ENCODE results near the gene OBSCN.

The OBSCN gene

DNA sequence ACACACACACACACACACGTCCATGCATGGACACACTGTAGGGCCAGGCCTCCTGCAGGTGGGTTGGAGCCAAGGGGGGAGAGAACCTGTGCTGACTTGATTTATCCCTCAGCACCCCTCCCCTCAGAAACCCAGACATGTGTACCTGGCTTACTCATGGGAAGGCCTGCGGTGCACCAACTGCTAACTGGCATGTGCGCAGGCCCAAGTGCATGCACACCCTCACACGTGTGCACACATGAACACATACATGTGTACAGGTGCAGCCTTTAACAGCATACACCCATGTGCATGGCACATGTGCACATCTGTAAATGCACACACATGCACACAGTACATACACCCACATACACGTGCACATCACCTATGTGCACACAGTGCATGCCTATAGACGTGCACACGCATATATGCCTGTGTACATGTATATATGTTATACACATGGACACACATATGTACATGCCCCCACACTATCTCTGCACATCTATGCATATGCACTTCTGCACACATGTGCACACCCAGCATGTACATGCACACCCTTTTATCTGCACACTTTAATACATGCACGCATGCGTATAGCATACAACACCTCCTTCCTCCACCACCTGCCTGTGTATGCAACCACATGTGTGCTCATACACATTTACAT lies 131.3 kb downstream of the OBSCN start:
- Histone ChIP-seq H3K27ac (ENCODE audit: low read length, poor library complexity, severe bottlenecking) (no peak overlapping the region), H3K36me3 (ENCODE audit: control insufficient read depth in 1 of 2, insufficient read depth in 2 of 2, low read depth in 1 of 2, low read length in 2 of 2) (peaks cover 0 to 28% of the 10 kb centered on the region in 2 experiments)

DNA sequence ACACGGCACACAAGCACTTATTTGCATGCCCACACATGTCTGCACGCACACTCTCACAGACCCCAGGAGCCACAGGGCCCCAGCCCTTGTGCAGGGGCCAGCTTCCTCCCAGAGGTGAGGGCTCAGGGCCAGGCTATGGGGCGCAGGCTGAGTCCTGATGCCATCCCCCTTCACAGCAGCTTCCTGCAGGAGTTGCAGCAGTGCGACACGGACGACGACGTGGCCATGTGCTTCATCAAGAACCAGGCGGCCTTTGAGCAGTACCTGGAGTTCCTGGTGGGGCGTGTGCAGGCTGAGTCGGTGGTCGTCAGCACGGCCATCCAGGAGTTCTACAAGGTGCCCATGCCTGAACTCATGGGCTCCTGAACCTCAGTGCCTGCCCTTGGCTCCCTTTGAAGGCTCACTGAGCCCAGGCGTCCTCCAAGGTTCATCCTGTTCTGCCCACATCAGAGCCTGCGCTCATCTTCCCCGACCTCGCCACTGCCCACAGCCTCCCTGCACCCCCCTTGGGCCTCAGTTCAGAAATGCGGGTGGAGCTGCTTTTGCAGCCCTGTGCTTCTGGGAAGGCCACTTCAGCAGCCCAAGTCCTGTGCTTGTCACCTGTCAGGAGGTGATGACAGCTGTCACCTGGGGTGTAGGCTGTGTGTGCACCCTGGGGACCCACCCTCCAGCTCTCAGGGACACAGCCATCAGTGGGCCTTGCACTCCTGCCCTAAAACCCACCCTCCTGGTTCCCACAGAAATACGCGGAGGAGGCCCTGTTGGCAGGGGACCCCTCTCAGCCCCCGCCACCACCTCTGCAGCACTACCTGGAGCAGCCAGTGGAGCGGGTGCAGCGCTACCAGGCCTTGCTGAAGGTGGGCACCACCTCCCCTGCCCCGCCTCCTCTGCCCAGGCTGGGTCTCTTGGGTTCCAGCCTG lies 132.2 kb downstream of the OBSCN start:
- Histone ChIP-seq H2BK120ac (ENCODE audit: low read depth, low read length) (no peak overlapping the region), H2AFZ (ENCODE audit: low read depth, low read length) (no peak overlapping the region), H3K9me3 (ENCODE audit: control insufficient read depth, low read length) (no peaks in the 10 kb centered on the region), H3K4me2 (ENCODE audit: low read length, poor library complexity, severe bottlenecking) (no peak overlapping the region), H2BK12ac (ENCODE audit: low read length in 2 of 2) (no peak overlapping the region), H4K8ac (ENCODE audit: low read length) (no peak overlapping the region), H3K27me3 (ENCODE audit: control insufficient read depth in 1 of 2, insufficient read depth in 1 of 2, low read length in 2 of 2) (no peaks in the 10 kb centered on the region), H3K4me1 (ENCODE audit: control insufficient read depth, insufficient read depth, low read depth, low read length) (peaks cover 4% of the 10 kb centered on the region), H4K91ac (ENCODE audit: low read length) (no peak overlapping the region), H3K9ac (ENCODE audit: low read length) (no peak overlapping the region), H3K79me1 (replicated peaks; ENCODE audit: low read length, poor library complexity, severe bottlenecking) (no peaks in the 10 kb centered on the region), H3K4ac (ENCODE audit: low read depth in 1 of 2, low read length in 2 of 2) (no peak overlapping the region), H3K18ac (ENCODE audit: low read depth in 1 of 2, low read length in 2 of 2) (no peak overlapping the region), H2BK5ac (ENCODE audit: low read depth, low read length, poor library complexity, severe bottlenecking) (no peak overlapping the region), H2AK5ac (ENCODE audit: low read length, severe bottlenecking) (no peak overlapping the region), H3K27ac (ENCODE audit: low read length, poor library complexity, severe bottlenecking) (no peak overlapping the region), H2BK15ac (ENCODE audit: low read depth, poor library complexity, severe bottlenecking) (no peak overlapping the region), H3K23ac (ENCODE audit: low read length in 2 of 2) (no peak overlapping the region), H3K14ac (ENCODE audit: low read length in 2 of 2) (no peak overlapping the region), H3K36me3 (ENCODE audit: control insufficient read depth in 1 of 2, insufficient read depth in 2 of 2, low read depth in 1 of 2, low read length in 2 of 2) (peaks cover 0 to 28% of the 10 kb centered on the region in 2 experiments), H3K4me3 (ENCODE audit: insufficient read depth in 1 of 2, low read depth in 1 of 2, low read length in 2 of 2) (no peak overlapping the region)
- WGBS: 91% methylated on average over 24 of the region's 24 CpGs
- DNase-seq: no peak

More for the DNA sequence above, 131.3 kb downstream of the OBSCN start:
- WGBS: 97% methylated on average over 8 of the region's 9 CpGs
- Histone ChIP-seq H3K14ac (ENCODE audit: low read length in 2 of 2) (peak overlapping the region in 1 of 2 experiments; percentile 69), H4K8ac (ENCODE audit: low read length) (no peak overlapping the region), H2AK5ac (ENCODE audit: low read length, severe bottlenecking) (no peak overlapping the region), H3K4me2 (ENCODE audit: low read length, poor library complexity, severe bottlenecking) (no peak overlapping the region), H3K9me3 (ENCODE audit: control insufficient read depth, low read length) (no peaks in the 10 kb centered on the region), H3K79me1 (replicated peaks; ENCODE audit: low read length, poor library complexity, severe bottlenecking) (no peaks in the 10 kb centered on the region), H2BK15ac (ENCODE audit: low read depth, poor library complexity, severe bottlenecking) (no peak overlapping the region), H2BK12ac (ENCODE audit: low read length in 2 of 2) (no peak overlapping the region), H3K9ac (ENCODE audit: low read length) (no peak overlapping the region), H4K91ac (ENCODE audit: low read length) (no peak overlapping the region), H3K18ac (ENCODE audit: low read depth in 1 of 2, low read length in 2 of 2) (no peak overlapping the region), H3K4ac (ENCODE audit: low read depth in 1 of 2, low read length in 2 of 2) (no peak overlapping the region), H3K4me3 (ENCODE audit: insufficient read depth in 1 of 2, low read depth in 1 of 2, low read length in 2 of 2) (no peak overlapping the region), H2AFZ (ENCODE audit: low read depth, low read length) (no peak overlapping the region), H3K4me1 (ENCODE audit: control insufficient read depth, insufficient read depth, low read depth, low read length) (peaks cover 4% of the 10 kb centered on the region), H2BK5ac (ENCODE audit: low read depth, low read length, poor library complexity, severe bottlenecking) (no peak overlapping the region), H3K27me3 (ENCODE audit: control insufficient read depth in 1 of 2, insufficient read depth in 1 of 2, low read length in 2 of 2) (no peaks in the 10 kb centered on the region), H3K23ac (ENCODE audit: low read length in 2 of 2) (no peak overlapping the region), H2BK120ac (ENCODE audit: low read depth, low read length) (no peak overlapping the region)
- DNase-seq: no peak

DNA sequence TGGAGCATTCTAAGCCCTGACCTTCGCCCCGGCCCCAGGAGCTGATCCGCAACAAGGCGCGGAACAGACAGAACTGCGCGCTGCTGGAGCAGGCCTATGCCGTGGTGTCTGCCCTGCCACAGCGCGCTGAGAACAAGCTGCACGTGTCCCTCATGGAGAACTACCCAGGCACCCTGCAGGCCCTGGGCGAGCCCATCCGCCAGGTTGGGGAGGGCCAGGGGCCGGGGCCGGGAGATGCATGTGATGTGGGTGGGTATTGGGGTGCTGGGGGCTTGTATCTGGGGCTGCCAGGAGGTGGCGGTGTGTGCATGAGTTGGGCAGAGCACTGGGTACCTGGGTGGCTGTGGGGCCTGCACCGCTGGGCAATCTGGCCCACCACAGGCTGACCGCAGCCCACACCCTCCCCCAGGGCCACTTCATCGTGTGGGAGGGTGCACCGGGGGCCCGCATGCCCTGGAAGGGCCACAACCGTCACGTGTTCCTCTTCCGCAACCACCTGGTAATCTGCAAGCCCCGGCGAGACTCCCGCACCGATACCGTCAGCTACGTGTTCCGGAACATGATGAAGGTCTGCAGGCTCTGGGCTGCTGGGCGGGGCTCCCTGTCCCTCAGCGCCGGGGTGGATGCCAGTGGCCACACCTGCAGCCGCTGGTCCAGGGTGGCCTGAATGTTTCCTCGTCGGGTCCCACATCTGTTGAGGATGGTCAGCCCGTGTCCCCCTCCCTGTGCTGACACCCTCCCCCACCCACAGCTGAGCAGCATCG lies 133.0 kb downstream of the OBSCN start:
- Histone ChIP-seq H3K27me3 (ENCODE audit: control insufficient read depth in 1 of 2, insufficient read depth in 1 of 2, low read length in 2 of 2) (peaks cover 0 to 6% of the 10 kb centered on the region in 2 experiments), H2AFZ (ENCODE audit: low read depth, low read length) (no peak overlapping the region), H3K9ac (ENCODE audit: low read length) (no peak overlapping the region), H2BK12ac (ENCODE audit: low read length in 2 of 2) (no peak overlapping the region), H3K23ac (ENCODE audit: low read length in 2 of 2) (no peak overlapping the region), H2BK15ac (ENCODE audit: low read depth, poor library complexity, severe bottlenecking) (no peak overlapping the region), H2AK5ac (ENCODE audit: low read length, severe bottlenecking) (no peak overlapping the region), H2BK5ac (ENCODE audit: low read depth, low read length, poor library complexity, severe bottlenecking) (no peak overlapping the region), H3K18ac (ENCODE audit: low read depth in 1 of 2, low read length in 2 of 2) (no peak overlapping the region), H3K14ac (ENCODE audit: low read length in 2 of 2) (no peak overlapping the region), H3K4ac (ENCODE audit: low read depth in 1 of 2, low read length in 2 of 2) (no peak overlapping the region), H3K4me2 (ENCODE audit: low read length, poor library complexity, severe bottlenecking) (no peak overlapping the region), H3K9me3 (ENCODE audit: control insufficient read depth, low read length) (no peaks in the 10 kb centered on the region), H4K91ac (ENCODE audit: low read length) (peak overlapping the region; percentile 31), H3K4me3 (ENCODE audit: insufficient read depth in 1 of 2, low read depth in 1 of 2, low read length in 2 of 2) (no peak overlapping the region), H2BK120ac (ENCODE audit: low read depth, low read length) (no peak overlapping the region), H3K27ac (ENCODE audit: low read length, poor library complexity, severe bottlenecking) (no peak overlapping the region), H4K8ac (ENCODE audit: low read length) (no peak overlapping the region), H3K36me3 (ENCODE audit: control insufficient read depth in 1 of 2, insufficient read depth in 2 of 2, low read depth in 1 of 2, low read length in 2 of 2) (peaks cover 0 to 28% of the 10 kb centered on the region in 2 experiments), H3K4me1 (ENCODE audit: control insufficient read depth, insufficient read depth, low read depth, low read length) (peaks cover 4% of the 10 kb centered on the region), H3K79me1 (replicated peaks; ENCODE audit: low read length, poor library complexity, severe bottlenecking) (no peaks in the 10 kb centered on the region)
- no peak for DNase-seq
- 87% methylated on average over 39 of the region's 39 CpGs for WGBS

DNA sequence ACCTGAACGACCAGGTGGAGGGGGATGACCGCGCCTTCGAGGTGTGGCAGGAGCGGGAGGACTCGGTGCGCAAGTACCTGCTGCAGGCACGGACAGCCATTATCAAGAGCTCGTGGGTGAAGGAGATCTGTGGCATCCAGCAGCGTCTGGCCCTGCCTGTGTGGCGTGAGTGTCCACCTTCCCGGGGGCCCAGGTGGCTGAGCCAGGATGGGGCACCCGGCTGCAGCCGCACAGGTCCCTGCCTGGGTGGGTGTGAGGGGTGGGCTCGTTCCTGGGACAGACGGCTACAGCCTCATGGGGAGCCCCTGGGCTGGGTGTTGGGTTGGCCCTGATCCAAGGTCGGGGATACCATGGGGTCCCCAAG lies 133.6 kb downstream of the OBSCN start:
- H3K79me1 ChIP-seq (replicated peaks; ENCODE audit: low read length, poor library complexity, severe bottlenecking): no peaks in the 10 kb centered on the region
- no peaks in the 10 kb centered on the region for H3K9me3 ChIP-seq (ENCODE audit: control insufficient read depth, low read length)
- H3K23ac ChIP-seq (ENCODE audit: low read length in 2 of 2): no peak overlapping the region
- no peak overlapping the region for H3K18ac ChIP-seq (ENCODE audit: low read depth in 1 of 2, low read length in 2 of 2)
- no peak overlapping the region for H2AFZ ChIP-seq (ENCODE audit: low read depth, low read length)
- H2BK5ac ChIP-seq (ENCODE audit: low read depth, low read length, poor library complexity, severe bottlenecking): no peak overlapping the region
- no peak overlapping the region for H2BK12ac ChIP-seq (ENCODE audit: low read length in 2 of 2)
- no peak overlapping the region for H3K14ac ChIP-seq (ENCODE audit: low read length in 2 of 2)
- no peak overlapping the region for H2BK15ac ChIP-seq (ENCODE audit: low read depth, poor library complexity, severe bottlenecking)
- no peak overlapping the region for H3K4me3 ChIP-seq (ENCODE audit: insufficient read depth in 1 of 2, low read depth in 1 of 2, low read length in 2 of 2)
- no peak overlapping the region for H2BK120ac ChIP-seq (ENCODE audit: low read depth, low read length)
- peaks cover 5 to 8% of the 10 kb centered on the region in 2 experiments for H3K27me3 ChIP-seq (ENCODE audit: control insufficient read depth in 1 of 2, insufficient read depth in 1 of 2, low read length in 2 of 2)
- H3K36me3 ChIP-seq (ENCODE audit: control insufficient read depth in 1 of 2, insufficient read depth in 2 of 2, low read depth in 1 of 2, low read length in 2 of 2): peaks cover 0 to 28% of the 10 kb centered on the region in 2 experiments
- H3K27ac ChIP-seq (ENCODE audit: low read length, poor library complexity, severe bottlenecking): no peak overlapping the region
- H3K4ac ChIP-seq (ENCODE audit: low read depth in 1 of 2, low read length in 2 of 2): no peak overlapping the region
- DNase-seq: no peak
- H3K9ac ChIP-seq (ENCODE audit: low read length): no peak overlapping the region
- H3K4me1 ChIP-seq (ENCODE audit: control insufficient read depth, insufficient read depth, low read depth, low read length): peaks cover 2% of the 10 kb centered on the region
- WGBS: 83% methylated on average over 17 of the region's 17 CpGs
- H3K4me2 ChIP-seq (ENCODE audit: low read length, poor library complexity, severe bottlenecking): no peak overlapping the region
- H4K8ac ChIP-seq (ENCODE audit: low read length): no peak overlapping the region
- no peak overlapping the region for H2AK5ac ChIP-seq (ENCODE audit: low read length, severe bottlenecking)
- H4K91ac ChIP-seq (ENCODE audit: low read length): no peak overlapping the region
